CD14-positive monocyte (primary cell): ENCODE results near the gene FBN1. TPM values are rescaled to one million over a fixed set of nuclear protein-coding genes. Genes with fewer than 3 reads are reported as not detected.

Source experiments
- DNase-seq, 3 donors: peaks; one replicate each; pipeline ENCODE4 v3.0.0-alpha.2; 2011 to 2022
- H2AFZ ChIP-seq: 2 replicates; pipeline ENCODE4 v1.6.0; 2012; ENCODE audit warnings: mild to moderate bottlenecking, low read depth, low read length, inconsistent platforms; ENCODE audit not compliant: insufficient read depth, poor library complexity, severe bottlenecking
- H3K27ac ChIP-seq, 2 donors: 1 replicate in 1 of 2; 2 replicates in 1 of 2; pipeline ENCODE4 v1.5.1; 2012 to 2013; ENCODE audit warnings: low read length in 2 of 2, control low read depth in 1 of 2, inconsistent platforms in 1 of 2, low read depth in 1 of 2, mild to moderate bottlenecking in 1 of 2
- H3K27me3 ChIP-seq, 2 donors: one replicate each; pipeline versions ENCODE4 v1.6.0 to v1.6.1; 2011 to 2013; ENCODE audit warnings: low read length in 2 of 2; ENCODE audit not compliant: control insufficient read depth in 2 of 2, insufficient read depth in 2 of 2
- H3K36me3 ChIP-seq, 2 donors: replicated peaks in 1 of 2; 1 replicate in 1 of 2; 2 replicates in 1 of 2; pipeline versions ENCODE4 v1.5.1 to v1.6.1; 2012 to 2013; ENCODE audit warnings: low read length in 2 of 2, control low read depth in 1 of 2, inconsistent platforms in 1 of 2, mild to moderate bottlenecking in 1 of 2; ENCODE audit not compliant: insufficient read depth in 2 of 2, control insufficient read depth in 1 of 2
- H3K4me1 ChIP-seq, 2 donors: 1 replicate in 1 of 2; 2 replicates in 1 of 2; pipeline versions ENCODE4 v1.5.1 to v1.6.1; 2012 to 2013; ENCODE audit warnings: low read length in 2 of 2, control low read depth in 1 of 2, inconsistent platforms in 1 of 2, mild to moderate bottlenecking in 1 of 2, moderate library complexity in 1 of 2; ENCODE audit not compliant: insufficient read depth in 2 of 2, control insufficient read depth in 1 of 2
- H3K4me2 ChIP-seq: replicated peaks from 2 replicates; pipeline ENCODE3; 2012; ENCODE audit warnings: low read length, moderate library complexity, mild to moderate bottlenecking; ENCODE audit not compliant: poor library complexity, severe bottlenecking; ENCODE audit errors: extremely low read depth
- H3K4me3 ChIP-seq, 3 experiments: fragments of 200-600 bp in 1 of 3; sonication (generic) in 1 of 3; replicated peaks in 1 of 3; 1 replicate in 2 of 3; 2 replicates in 1 of 3; pipeline ENCODE4 v1.5.1; 2011 to 2013; ENCODE audit warnings: low read length in 3 of 3, mild to moderate bottlenecking in 3 of 3, control low read depth in 2 of 3, low read depth in 2 of 3, inconsistent platforms in 1 of 3, moderate library complexity in 1 of 3
- H3K79me2 ChIP-seq: 2 replicates; pipeline ENCODE4 v1.6.0; 2012; ENCODE audit warnings: mild to moderate bottlenecking, control low read depth, inconsistent platforms, low read length, moderate library complexity; ENCODE audit not compliant: insufficient read depth
- H3K9ac ChIP-seq: 2 replicates; pipeline ENCODE4 v1.6.0; 2017; ENCODE audit warnings: low read length, mild to moderate bottlenecking; ENCODE audit not compliant: insufficient read depth, poor library complexity, severe bottlenecking
- H3K9me3 ChIP-seq, 2 donors: replicated peaks in 1 of 2; 1 replicate in 1 of 2; 2 replicates in 1 of 2; pipeline versions ENCODE4 v1.5.1 to v1.6.1; 2012 to 2013; ENCODE audit warnings: low read length in 2 of 2, control low read depth in 1 of 2; ENCODE audit not compliant: control insufficient read depth in 1 of 2, insufficient read depth in 1 of 2
- H4K20me1 ChIP-seq: 2 replicates; pipeline ENCODE4 v1.6.0; 2012; ENCODE audit warnings: mild to moderate bottlenecking, low read length, control low read depth, moderate library complexity; ENCODE audit not compliant: insufficient read depth
- H3K27ac Mint-ChIP-seq, 7 donors: one replicate each; pipeline ENCODE4 v1.8.0; 2020; ENCODE audit warnings: mild to moderate bottlenecking in 7 of 7, mixed read lengths in 7 of 7, moderate library complexity in 6 of 7, inconsistent platforms in 2 of 7
- H3K27me3 Mint-ChIP-seq, 3 donors: one replicate each; pipeline ENCODE4 v1.8.0; 2021 to 2022; ENCODE audit warnings: low read depth in 3 of 3, mild to moderate bottlenecking in 3 of 3, mixed read lengths in 3 of 3, moderate library complexity in 3 of 3, inconsistent platforms in 1 of 3
- H3K36me3 Mint-ChIP-seq, 2 donors: one replicate each; pipeline ENCODE4 v1.8.0; 2020; ENCODE audit warnings: mixed read lengths in 2 of 2, inconsistent platforms in 1 of 2, mild to moderate bottlenecking in 1 of 2
- H3K4me1 Mint-ChIP-seq: one replicate; pipeline ENCODE4 v1.8.0; 2020; ENCODE audit warnings: mild to moderate bottlenecking, mixed read lengths
- H3K4me3 Mint-ChIP-seq, 2 donors: one replicate each; pipeline ENCODE4 v1.8.0; 2020; ENCODE audit warnings: mild to moderate bottlenecking in 2 of 2, mixed read lengths in 2 of 2, moderate library complexity in 1 of 2
- H3K9me3 Mint-ChIP-seq, 7 donors: one replicate each; pipeline ENCODE4 v1.8.0; 2020 to 2022; ENCODE audit warnings: mixed read lengths in 7 of 7, mild to moderate bottlenecking in 6 of 7, moderate library complexity in 6 of 7, inconsistent platforms in 2 of 7
- WGBS: methylation state at CpG from one replicate; pipeline ENCODE4 v1.1.5; 2013; ENCODE audit warnings: missing lambda C conversion rate; ENCODE audit not compliant: insufficient coverage; 5-methylcytosine and 5-hydroxymethylcytosine counted together
- intact Hi-C, 2 donors: fragments of 100-400 bp; cut with micrococcal nuclease; formaldehyde crosslinking; loops; one replicate each; pipeline versions ENCODE4 v1.15.0 to v1.15.1; 2023
- polyA plus RNA-seq, 3 donors: library from polyadenylated mRNA; depleted of rRNA in 1 of 3; unstranded in 2 of 3; stranded (reverse) in 1 of 3; fragments of 300-500 nt in 2 of 3; fragments of >200 nt in 1 of 3; fragmentation: Illumina TruSeq in 2 of 3; gene quantifications; 1 replicate in 2 of 3; 2 replicates in 1 of 3; pipeline ENCODE4 v1.2.3, GENCODE V29; 2012 to 2021
- TF ChIP-seq, protein P1 (sequence below): fragments of 200-600 bp; IDR thresholded peaks from one replicate; pipeline ENCODE4 v1.8.0; 2022; ENCODE audit warnings: antibody characterized with exemption, mild to moderate bottlenecking

Gene FBN1
- polyA plus RNA-seq, 3 donors, result 0.29 TPM; not detected in 2

- H3K9me3 Mint-ChIP-seq, result peaks cover 0 to 2% (median under 1%) of the 10 kb centered on the region in 7 donors
- Histone ChIP-seq H3K4me3 (no peak overlapping the region), H3K9me3 (no peaks in the 10 kb centered on the region), H3K4me1 (no peaks in the 10 kb centered on the region), H3K4me2 (no peak overlapping the region), H3K27me3 (no peaks in the 10 kb centered on the region), H3K79me2 (no peaks in the 10 kb centered on the region), H3K27ac (no peak overlapping the region), H4K20me1 (no peaks in the 10 kb centered on the region), H2AFZ (no peak overlapping the region), H3K36me3 (no peaks in the 10 kb centered on the region), H3K9ac (no peak overlapping the region)
- H3K4me3 Mint-ChIP-seq, result no peak overlapping the region
- no peaks in the 10 kb centered on the region for H3K36me3 Mint-ChIP-seq
- intact Hi-C loops, result no loop called here
- no peaks in the 10 kb centered on the region for H3K4me1 Mint-ChIP-seq
- DNase-seq, result no peak
- no CpG with 5 or more reads among the region's 2 CpGs for WGBS
- H3K27ac Mint-ChIP-seq, result no peak overlapping the region
- peaks cover 0 to 2% (median 0%) of the 10 kb centered on the region in 3 donors for H3K27me3 Mint-ChIP-seq
- TF ChIP-seq, protein P1, sequence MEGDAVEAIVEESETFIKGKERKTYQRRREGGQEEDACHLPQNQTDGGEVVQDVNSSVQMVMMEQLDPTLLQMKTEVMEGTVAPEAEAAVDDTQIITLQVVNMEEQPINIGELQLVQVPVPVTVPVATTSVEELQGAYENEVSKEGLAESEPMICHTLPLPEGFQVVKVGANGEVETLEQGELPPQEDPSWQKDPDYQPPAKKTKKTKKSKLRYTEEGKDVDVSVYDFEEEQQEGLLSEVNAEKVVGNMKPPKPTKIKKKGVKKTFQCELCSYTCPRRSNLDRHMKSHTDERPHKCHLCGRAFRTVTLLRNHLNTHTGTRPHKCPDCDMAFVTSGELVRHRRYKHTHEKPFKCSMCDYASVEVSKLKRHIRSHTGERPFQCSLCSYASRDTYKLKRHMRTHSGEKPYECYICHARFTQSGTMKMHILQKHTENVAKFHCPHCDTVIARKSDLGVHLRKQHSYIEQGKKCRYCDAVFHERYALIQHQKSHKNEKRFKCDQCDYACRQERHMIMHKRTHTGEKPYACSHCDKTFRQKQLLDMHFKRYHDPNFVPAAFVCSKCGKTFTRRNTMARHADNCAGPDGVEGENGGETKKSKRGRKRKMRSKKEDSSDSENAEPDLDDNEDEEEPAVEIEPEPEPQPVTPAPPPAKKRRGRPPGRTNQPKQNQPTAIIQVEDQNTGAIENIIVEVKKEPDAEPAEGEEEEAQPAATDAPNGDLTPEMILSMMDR, result no peak
These were observed 130.0 kb downstream of the FBN1 start for GRCh38 chr15:48515500-48515899.

- H3K27me3 ChIP-seq, result no peaks in the 10 kb centered on the region
- peaks cover 0 to 2% (median 0%) of the 10 kb centered on the region in 3 donors for H3K27me3 Mint-ChIP-seq
- H3K4me3 Mint-ChIP-seq, result no peak overlapping the region
- H2AFZ ChIP-seq, result no peak overlapping the region
- no peaks in the 10 kb centered on the region for H3K4me1 Mint-ChIP-seq
- H3K27ac ChIP-seq, result no peak overlapping the region
- H3K36me3 Mint-ChIP-seq, result no peaks in the 10 kb centered on the region
- no peaks in the 10 kb centered on the region for H4K20me1 ChIP-seq
- H3K36me3 ChIP-seq, result no peaks in the 10 kb centered on the region
- DNase-seq, result no peak
- no peaks in the 10 kb centered on the region for H3K9me3 ChIP-seq
- no peak overlapping the region for H3K4me2 ChIP-seq
- no peak overlapping the region for H3K27ac Mint-ChIP-seq
- no peaks in the 10 kb centered on the region for H3K79me2 ChIP-seq
- H3K9me3 Mint-ChIP-seq, result peaks cover 0 to 2% (median 0%) of the 10 kb centered on the region in 7 donors
- no CpG with 5 or more reads among the region's 2 CpGs for WGBS
- H3K9ac ChIP-seq, result no peak overlapping the region
- intact Hi-C loops, result no loop called here
- no peaks in the 10 kb centered on the region for H3K4me1 ChIP-seq
- H3K4me3 ChIP-seq, result no peak overlapping the region
- TF ChIP-seq, protein P1, result no peak
These were observed 131.2 kb downstream of the FBN1 start for GRCh38 chr15:48514103-48514816.
